ENCODE results near the gene HP.
A peak's percentile ranks its signal among the peaks of the same experiment; 100 is the strongest.
"Not testable (repeated sequence)": the region's sequence is repeated elsewhere in the genome, so short reads cannot be mapped to it uniquely, and the experiment has no call there.

DNA sequence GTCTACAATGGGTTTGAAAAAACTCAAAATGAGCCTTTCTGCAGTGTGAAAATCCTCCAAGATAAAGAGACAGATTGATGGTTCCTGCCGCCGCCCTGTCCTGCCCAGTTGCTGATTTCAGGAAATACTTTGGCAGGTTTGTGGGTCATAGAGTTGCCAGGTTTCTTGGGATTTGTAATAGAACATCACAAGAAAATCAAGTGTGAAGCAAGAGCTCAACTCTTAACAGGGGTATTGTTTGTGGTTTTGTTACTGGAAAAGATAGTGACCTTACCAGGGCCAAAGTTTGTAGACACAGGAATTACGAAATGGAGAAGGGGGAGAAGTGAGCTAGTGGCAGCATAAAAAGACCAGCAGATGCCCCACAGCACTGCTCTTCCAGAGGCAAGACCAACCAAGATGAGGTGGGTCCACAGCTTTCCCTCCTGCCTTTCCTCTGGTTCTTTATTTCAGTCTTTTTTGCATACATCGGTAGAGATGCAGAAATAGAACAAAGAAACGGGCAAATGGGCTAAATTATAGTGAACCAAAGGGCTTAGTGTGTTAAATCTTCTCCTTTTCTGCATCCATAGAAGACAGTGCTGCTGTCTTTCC, at the start of gene HP:
- TF ChIP-seq, protein P1, sequence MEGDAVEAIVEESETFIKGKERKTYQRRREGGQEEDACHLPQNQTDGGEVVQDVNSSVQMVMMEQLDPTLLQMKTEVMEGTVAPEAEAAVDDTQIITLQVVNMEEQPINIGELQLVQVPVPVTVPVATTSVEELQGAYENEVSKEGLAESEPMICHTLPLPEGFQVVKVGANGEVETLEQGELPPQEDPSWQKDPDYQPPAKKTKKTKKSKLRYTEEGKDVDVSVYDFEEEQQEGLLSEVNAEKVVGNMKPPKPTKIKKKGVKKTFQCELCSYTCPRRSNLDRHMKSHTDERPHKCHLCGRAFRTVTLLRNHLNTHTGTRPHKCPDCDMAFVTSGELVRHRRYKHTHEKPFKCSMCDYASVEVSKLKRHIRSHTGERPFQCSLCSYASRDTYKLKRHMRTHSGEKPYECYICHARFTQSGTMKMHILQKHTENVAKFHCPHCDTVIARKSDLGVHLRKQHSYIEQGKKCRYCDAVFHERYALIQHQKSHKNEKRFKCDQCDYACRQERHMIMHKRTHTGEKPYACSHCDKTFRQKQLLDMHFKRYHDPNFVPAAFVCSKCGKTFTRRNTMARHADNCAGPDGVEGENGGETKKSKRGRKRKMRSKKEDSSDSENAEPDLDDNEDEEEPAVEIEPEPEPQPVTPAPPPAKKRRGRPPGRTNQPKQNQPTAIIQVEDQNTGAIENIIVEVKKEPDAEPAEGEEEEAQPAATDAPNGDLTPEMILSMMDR (IDR thresholded peaks at IDR 0.05), result not testable (repeated sequence)
- TF ChIP-seq POLR2A (IDR thresholded peaks at IDR 0.05), result peak; percentile 76

Measured in right lobe of liver (tissue), 4 donors.